ENCODE results near the gene MALAT1. TPM values are rescaled to one million over a fixed set of nuclear protein-coding genes. Genes with fewer than 3 reads are reported as not detected.

MALAT1 gene
- total and polyA plus RNA-seq, 2 donors (not counting 1 experiment from before 2014, with no cell fraction given): 646 to 32,417 TPM

GRCh38 chr11:65554057-65554818 is 55.4 kb downstream of the MALAT1 start:
- WGBS (ENCODE audit: insufficient coverage): 87% methylated on average over 24 of the region's 27 CpGs
- intact Hi-C loops (cut with micrococcal nuclease): no loop called here

More at GRCh38 chr11:65554057-65554818, 55.4 kb downstream of the MALAT1 start:
- Histone ChIP-seq H3K36me3 (replicated peaks in 1 of 2; ENCODE audit: control extremely low read depth in 1 of 2, control insufficient read depth in 1 of 2, extremely low read depth in 1 of 2, insufficient read depth in 2 of 2, low read length in 1 of 2) (no peaks in the 10 kb centered on the region), H2AFZ (ENCODE audit: insufficient read depth, low read depth, low read length, poor library complexity, severe bottlenecking) (no peak overlapping the region), H3K4me1 (ENCODE audit: control insufficient read depth in 2 of 2, insufficient read depth in 2 of 2, low read length in 2 of 2) (peaks cover 29 to 55% of the 10 kb centered on the region in 2 donors), H3K9ac (ENCODE audit: low read length) (no peak overlapping the region), H3K27me3 (replicated peaks in 1 of 4; ENCODE audit: control extremely low read depth in 1 of 4, control insufficient read depth in 3 of 4, insufficient read depth in 4 of 4, low read length in 3 of 4) (no peaks in the 10 kb centered on the region), H3K27ac (ENCODE audit: low read length in 2 of 2) (no peak overlapping the region), H3K79me2 (ENCODE audit: control insufficient read depth, insufficient read depth, low read length) (peaks cover 11% of the 10 kb centered on the region), H3K4me2 (replicated peaks; ENCODE audit: low read depth, low read length, poor library complexity, severe bottlenecking) (peak overlapping the region; percentile 61), H3K4me3 (ENCODE audit: control extremely low read depth in 1 of 5, extremely low read depth in 1 of 5, insufficient read depth in 1 of 5, low read depth in 2 of 5, low read length in 4 of 5) (no peak overlapping the region), H4K20me1 (ENCODE audit: control insufficient read depth, insufficient read depth, low read length, poor library complexity, severe bottlenecking) (no peaks in the 10 kb centered on the region), H3K9me3 (ENCODE audit: control extremely low read depth in 1 of 3, control insufficient read depth in 2 of 3, insufficient read depth in 1 of 3, low read length in 2 of 3) (no peaks in the 10 kb centered on the region)
- no peaks in the 10 kb centered on the region for H3K27me3 Mint-ChIP-seq
- peak overlapping the region; percentile 49 for H3K4me3 Mint-ChIP-seq
- peaks cover 52% of the 10 kb centered on the region for H3K4me1 Mint-ChIP-seq
- ATAC-seq (ENCODE audit: low read depth): no peak
- TF ChIP-seq EZH2 (IDR thresholded peaks at IDR 0.05; ENCODE audit: borderline replicate concordance, insufficient read depth, low read depth, low read length, poor library complexity, severe bottlenecking) (no peak), CTCF (IDR thresholded peaks at IDR 0.05) (no peak)
- ChIA-PET CTCF (interaction anchor here (1.2 to 4.1 kb wide), 3 partner anchors 8 to 13 kb away, joined by 4 to 108 read pairs (median 4); no protein-coding TSS in a partner anchor), POLR2A (no interaction called here)
- H3K27ac Mint-ChIP-seq: no peak overlapping the region
- no peak for DNase-seq
- no peaks in the 10 kb centered on the region for H3K9me3 Mint-ChIP-seq (ENCODE audit: insufficient read depth)
